ENCODE measurements around the gene SH2D3A. TPM values are rescaled to one million over a fixed set of nuclear protein-coding genes. Genes with fewer than 3 reads are reported as not detected.

The SH2D3A gene
- total RNA-seq, 1 experiment from 2014 or later, result 16.1 TPM

DNA sequence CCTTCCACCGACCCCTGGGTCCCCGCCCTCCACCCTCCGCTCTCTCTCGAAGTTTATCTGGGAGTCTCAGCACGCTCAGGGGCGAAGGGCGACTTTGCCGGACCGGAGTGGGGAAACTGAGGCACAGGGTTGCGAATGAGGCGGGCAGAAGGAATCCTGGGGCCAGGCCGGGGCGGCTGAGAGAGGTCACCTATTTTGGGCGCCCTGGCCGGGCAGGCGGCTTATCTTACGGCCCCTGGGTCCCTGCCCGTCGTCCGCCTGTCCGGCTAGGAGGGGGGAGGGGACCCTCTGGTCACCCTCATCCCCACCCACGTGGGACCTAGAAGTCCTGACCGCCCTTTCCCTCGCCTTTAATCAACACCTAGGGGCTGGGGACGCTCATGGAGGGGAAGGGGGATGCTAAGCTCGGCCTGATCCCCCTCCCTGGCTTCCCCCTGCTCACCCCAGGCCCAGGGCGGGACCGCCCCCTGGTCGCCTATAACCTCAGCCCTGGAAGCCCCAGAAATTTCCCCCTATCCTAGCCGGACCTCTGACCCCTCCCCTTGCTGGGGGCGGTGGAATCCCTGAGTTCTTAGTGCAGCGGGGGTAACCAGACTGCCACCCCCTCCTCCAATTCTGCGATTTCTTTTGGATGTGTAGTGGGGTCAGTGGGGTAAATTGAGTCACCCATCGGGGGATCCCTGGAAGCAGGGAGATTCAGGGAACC is 27.2 kb downstream of the SH2D3A start:
- DNase-seq (ENCODE audit: low spot score), result no peak

DNA sequence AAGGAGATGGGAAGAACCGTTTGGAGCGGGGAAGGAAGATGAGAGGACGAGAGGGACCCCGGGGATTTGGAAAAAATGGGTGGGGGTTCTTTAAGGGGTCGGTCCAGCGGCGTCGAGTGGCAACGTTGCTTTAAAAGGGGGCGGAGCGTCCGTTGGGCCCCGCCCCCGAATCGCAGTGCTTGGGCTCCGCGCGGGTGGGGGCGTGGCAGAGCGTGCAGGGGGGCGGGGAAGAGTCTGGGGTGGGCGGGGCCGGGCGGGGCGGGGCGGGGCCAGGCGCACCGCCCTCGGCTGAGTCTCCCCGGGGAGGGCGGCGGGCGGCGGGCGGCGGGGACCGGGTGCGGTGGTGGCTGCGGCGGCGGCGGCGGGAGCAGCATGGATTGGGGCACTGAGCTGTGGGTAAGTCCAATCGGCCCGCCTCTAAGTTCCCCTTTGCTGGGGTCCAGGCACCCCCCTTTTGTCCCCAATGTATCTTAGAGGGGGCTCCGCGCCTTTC is 27.8 kb downstream of the SH2D3A start, which contains the start of gene TRIP10:
TSS of gene TRIP10 (plus strand) at position 291 of the 493 bp plus-strand sequence. CDS start at position 373, 82 bp downstream.
- peak; percentile 68 for DNase-seq (ENCODE audit: low spot score)
- in situ Hi-C loops (cut with HindIII; ENCODE audit: low sequenced_read_pairs), result no loop called here

More for the DNA sequence above, 27.2 kb downstream of the SH2D3A start:
- in situ Hi-C loops (cut with HindIII; ENCODE audit: low sequenced_read_pairs), result no loop called here

DNA sequence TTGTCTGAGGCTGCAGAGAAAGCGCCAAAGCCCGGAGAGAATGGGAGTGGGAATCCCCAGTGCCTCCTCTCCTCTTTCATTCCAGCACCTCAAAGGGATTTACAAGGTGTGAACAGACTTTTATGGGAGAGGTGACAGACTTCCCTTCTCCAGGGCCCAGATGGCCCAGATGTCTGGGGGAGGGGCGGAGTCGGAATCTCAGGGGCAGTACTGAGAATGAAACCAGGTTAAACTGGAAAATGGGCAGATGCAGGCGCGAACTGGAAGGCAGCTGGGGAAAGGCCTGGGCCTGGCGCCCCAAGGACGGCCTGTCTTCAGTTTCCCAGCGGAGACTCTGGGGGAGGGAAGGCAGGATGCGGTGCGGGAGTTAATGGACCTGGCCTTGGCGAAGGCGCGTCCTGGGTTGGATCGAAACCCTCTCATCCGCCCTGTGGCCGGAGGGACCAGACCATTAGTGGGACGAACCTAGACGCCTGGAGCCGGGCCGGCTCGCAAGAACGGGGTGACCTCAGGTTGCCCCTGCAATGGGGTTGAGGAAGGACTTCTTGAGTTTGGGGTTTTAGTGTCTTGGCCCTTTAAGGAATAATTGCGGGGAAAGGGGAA is 28.3 kb downstream of the SH2D3A start:
- no peak for DNase-seq (ENCODE audit: low spot score)
- in situ Hi-C loops (cut with HindIII; ENCODE audit: low sequenced_read_pairs), result no loop called here

DNA sequence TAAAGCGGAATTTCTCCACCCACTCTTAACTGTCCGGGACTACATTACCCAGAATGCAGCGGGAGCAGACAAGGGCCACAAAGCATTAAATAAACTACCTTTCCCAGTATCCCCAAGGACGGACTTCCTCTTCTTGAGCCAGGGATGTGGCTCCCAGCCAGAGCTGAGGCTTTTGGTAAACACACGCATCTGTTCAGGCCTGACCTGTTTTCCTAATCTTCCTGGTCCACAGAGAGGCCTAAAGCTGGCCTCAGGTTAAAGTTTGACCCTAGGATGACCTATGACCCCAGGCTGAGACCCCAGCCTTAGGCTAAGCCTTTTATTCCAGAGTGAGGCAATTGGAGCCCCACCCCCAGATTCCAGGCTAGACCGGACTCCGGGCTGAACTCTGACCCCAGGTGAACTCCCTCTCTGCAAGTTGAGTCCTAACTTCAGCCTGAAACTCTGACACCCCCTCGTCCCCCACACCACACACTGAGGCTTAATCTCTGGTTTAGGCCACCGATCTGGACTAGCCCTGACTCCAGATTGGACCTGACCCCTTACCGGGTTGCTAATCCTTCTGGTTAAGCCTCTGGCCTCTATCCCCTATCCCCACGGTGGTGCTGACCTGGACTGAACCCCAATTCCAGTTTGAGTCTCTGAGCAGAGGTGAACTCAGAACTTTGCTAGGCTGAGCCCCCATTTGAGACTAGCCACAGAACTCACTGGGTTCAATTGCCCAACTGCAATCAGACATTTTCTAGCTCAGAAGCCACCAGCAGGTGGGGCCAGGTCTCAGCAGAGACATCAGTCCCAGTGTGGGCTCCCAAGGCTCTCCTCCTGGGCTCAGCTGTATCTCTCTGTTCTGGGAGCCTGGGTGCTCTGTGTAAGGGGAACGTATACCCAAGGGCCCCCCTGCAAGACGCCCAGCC is 29.1 kb downstream of the SH2D3A start:
- in situ Hi-C loops (cut with HindIII; ENCODE audit: low sequenced_read_pairs), result no loop called here

GRCh38 chr19:6737284-6737872 is 29.9 kb downstream of the SH2D3A start, which contains the start of gene GPR108:
Gene GPR108, minus strand, starts transcription at chr19:6737580. Its CDS starts 4 bp downstream, at chr19:6737576.
- peak; percentile 100 for DNase-seq (ENCODE audit: low spot score)
- in situ Hi-C loops (cut with HindIII; ENCODE audit: low sequenced_read_pairs), result no loop called here

More for the DNA sequence above, 29.1 kb downstream of the SH2D3A start:
- DNase-seq (ENCODE audit: low spot score), result peak; percentile 62

DNA sequence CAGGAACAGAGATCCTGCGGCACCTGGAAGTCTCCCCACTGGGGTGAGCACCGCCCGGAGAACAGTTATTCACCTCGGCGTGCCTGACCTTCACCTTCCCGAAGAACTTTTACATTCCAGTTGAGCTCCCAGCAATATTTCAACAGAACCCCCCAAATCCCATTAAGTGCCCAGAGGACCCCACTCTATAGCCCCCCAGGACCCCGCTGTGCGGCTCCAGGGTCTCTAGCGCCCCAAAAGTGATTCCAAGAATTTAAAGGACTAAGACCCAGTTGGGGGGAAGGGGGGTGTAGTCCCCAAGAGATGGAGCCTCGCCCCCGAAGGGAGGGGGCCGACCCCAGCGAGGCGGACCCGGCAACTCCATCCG is 30.3 kb downstream of the SH2D3A start:
- no peak for DNase-seq (ENCODE audit: low spot score)
- in situ Hi-C loops (cut with HindIII; ENCODE audit: low sequenced_read_pairs), result no loop called here

- in situ Hi-C loops (cut with HindIII; ENCODE audit: low sequenced_read_pairs), result no loop called here
- DNase-seq (ENCODE audit: low spot score), result peak; percentile 78
Observed at GRCh38 chr19:6736169-6736916, 30.9 kb downstream of the SH2D3A start.

GRCh38 chr19:6735181-6735911 is 31.9 kb downstream of the SH2D3A start:
- in situ Hi-C loops (cut with HindIII; ENCODE audit: low sequenced_read_pairs), result no loop called here
- no peak for DNase-seq (ENCODE audit: low spot score)

- in situ Hi-C loops (cut with HindIII; ENCODE audit: low sequenced_read_pairs), result no loop called here
- no peak for DNase-seq (ENCODE audit: low spot score)
Observed at GRCh38 chr19:6734096-6734696, 33.0 kb downstream of the SH2D3A start.

DNA sequence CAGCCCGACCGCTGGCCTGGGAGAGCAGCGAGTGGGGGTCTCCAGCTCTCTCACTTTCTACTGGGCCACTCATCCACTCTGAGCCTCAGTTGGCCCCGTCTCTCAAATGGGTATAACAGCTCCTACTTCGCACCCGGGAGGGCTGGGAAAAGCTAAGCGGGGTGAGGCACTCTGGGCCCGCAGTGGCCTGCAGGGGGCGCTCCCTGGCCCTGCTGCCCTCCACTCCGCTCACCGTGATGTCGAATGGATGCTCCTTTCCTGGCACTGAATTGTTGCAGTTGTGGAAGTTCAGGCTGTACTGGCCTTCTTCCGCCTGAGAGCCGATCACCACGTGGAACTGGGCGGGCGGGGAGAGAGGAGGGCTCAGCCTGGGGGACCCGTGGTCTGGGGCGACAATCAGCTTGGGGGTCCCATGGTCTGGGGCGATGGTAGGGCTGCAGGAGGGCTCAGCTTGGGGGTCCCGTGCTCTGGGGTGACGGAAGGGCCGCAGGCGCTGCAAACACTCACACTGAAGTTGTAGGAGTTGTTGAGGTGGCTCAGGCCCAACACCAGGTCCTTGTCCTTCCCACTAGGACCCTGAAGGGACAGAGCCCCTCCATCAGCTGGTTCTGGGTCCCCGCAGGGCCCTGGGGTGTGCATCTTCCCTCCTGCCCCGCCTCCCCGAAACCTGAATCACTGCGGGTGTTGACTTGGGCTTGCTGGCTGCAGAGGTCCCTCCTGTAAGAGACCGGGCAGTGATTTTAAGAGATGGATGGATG is 33.7 kb downstream of the SH2D3A start:
- in situ Hi-C loops (cut with HindIII; ENCODE audit: low sequenced_read_pairs), result no loop called here
- no peak for DNase-seq (ENCODE audit: low spot score)

- in situ Hi-C loops (cut with HindIII; ENCODE audit: low sequenced_read_pairs), result no loop called here
- no peak for DNase-seq (ENCODE audit: low spot score)
Observed at GRCh38 chr19:6732803-6733337, 34.4 kb downstream of the SH2D3A start.

DNA sequence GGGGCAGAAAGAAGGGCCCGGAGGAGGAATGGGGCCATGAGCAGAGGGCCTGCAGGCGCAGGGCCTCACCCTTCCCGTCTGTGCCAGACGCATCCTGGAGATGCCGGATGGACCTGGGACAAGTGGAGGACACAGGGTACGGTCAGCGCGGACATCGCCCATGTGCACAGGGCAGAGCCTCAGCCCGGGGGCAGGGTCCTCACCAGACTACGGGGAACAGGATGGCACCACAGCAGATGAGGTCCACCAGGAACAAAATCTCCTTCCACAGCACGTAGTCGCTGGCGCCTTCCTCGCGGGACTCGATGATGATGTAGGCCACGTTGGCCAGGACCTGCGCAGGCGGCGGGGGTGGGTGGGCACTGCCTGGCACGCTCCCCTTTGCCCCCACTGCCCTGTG is 35.4 kb downstream of the SH2D3A start:
- in situ Hi-C loops (cut with HindIII; ENCODE audit: low sequenced_read_pairs), result no loop called here
- no peak for DNase-seq (ENCODE audit: low spot score)

GRCh38 chr19:6730941-6731670 is 36.1 kb downstream of the SH2D3A start:
- DNase-seq (ENCODE audit: low spot score), result no peak
- in situ Hi-C loops (cut with HindIII; ENCODE audit: low sequenced_read_pairs), result no loop called here

DNA sequence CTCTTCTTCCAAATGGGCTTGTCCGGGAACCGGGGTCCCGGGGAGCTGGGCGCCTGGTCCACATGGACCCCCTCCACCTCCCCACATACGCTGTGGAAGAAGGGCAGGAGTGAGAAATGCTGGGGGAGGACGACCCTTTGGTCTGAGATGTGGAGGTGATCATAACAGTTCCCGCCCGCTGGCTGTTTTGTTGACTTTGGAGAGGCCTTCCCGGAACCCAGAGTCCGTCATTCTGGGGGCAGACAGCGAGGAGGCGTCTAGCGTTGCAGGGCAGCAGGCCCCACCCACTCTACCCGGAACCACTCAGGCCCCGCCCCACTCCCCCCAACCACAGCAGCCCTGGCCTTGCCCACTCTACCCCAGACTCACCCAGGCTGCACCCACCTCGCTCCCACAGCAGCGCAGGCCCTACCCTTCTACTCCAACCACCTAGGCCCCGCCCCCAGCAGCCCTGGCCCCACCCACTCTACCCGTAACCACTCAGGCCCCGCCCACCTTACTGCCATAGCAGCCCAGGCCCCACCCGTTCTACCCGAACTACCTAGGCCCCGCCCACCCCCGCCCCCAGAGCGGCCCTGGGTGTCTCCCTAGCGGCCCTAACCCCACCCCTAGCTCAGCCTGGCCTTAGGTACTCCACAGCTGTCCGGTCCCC is 37.0 kb downstream of the SH2D3A start:
- in situ Hi-C loops (cut with HindIII; ENCODE audit: low sequenced_read_pairs), result no loop called here
- DNase-seq (ENCODE audit: low spot score), result no peak

GRCh38 chr19:6729573-6730152 is 37.6 kb downstream of the SH2D3A start:
- no peak for DNase-seq (ENCODE audit: low spot score)
- in situ Hi-C loops (cut with HindIII; ENCODE audit: low sequenced_read_pairs), result no loop called here

Measured in G401 (cell line).